HG02884 (cell line): Measurements from ENCODE around the gene CNR1.
"Not testable (repeated sequence)": the region's sequence is repeated elsewhere in the genome, so short reads cannot be mapped to it uniquely, and the experiment has no call there.

Experiments
- ATAC-seq: cut with Tn5 transposase; IDR thresholded peaks from one replicate; pipeline ENCODE4 v1.9.1; 2021; ENCODE audit warnings: mild to moderate bottlenecking, moderate library complexity; ENCODE audit not compliant: unreplicated experiment

The CNR1 gene

DNA sequence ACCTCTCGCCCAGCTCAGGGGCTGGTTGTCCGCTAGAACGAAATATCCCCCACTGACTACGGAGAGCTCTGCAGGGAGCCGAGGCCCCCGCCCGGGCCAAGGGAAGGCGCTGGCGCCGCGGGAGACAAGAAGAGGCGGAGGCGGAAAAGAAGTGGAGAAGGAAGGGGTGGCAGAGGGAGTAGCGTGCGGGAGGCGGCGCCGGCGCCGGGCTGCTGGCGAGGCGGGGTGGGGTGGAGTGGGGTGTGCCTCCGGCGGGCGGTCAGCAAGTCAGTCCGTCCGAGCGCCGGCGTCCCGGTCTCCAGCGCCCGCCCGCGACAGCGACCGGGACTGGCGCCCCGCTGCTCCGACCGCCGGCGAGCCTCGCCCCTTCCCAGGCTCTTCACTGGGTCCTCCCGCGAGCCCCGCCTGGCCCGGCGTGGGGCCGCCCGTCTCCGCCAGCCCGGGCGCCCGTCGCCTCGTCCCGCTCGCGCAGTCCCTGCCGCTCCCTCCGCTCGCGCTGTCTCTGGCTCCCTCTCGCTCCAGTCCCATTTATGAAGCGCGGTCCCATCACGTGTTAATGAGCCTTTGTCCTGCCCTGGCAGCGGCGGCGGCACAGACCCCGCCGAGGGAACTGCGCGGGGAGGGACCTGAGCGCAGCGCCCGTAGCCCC, at the start of gene CNR1:
TSS of gene CNR1 (minus strand) at position 504 of the 649 bp plus-strand sequence. CDS start 21,073 bp downstream, outside the sequence.
- peak; percentile 39 for ATAC-seq

DNA sequence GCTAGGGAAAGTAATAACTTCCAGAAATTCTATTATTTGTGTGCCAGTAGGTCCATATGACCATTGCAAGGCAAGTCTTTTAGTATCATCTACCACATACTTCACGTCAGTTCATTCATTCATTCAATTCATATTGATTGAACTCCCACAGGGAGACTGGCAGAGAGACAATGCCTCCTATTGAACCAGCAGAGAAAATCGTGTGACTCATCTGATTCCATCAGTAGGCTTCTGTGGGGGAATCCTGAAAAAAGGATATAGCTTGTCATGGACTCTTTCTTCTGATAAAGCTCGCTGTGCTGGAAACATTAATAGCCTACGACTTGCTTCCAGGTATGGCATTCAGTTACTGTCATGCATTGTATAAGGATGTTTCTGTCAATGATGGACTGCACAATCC, 45.3 kb upstream of the CNR1 start:
- no peak for ATAC-seq

- ATAC-seq: no peak
Observed at GRCh38 chr6:88209301-88209700, 43.2 kb upstream of the CNR1 start.

DNA sequence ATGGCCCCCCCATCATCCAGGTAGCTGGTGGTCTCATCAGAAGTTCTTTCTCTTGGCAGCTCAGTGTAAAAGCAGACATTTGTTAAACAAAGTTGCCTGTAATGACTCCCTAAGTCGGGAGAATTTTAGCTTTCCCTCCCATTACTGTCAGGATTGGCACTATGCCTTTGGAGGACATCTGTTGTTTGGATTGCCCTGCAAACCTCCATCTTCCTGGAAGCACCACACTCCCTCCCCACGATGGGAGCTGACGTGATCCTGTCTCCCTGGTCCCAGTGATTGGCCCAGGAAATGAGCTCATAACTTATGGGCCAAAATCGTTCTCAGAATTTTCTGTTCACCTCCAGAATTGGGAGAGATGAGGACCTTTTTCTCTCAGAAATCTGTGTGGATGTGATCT, 42.6 kb upstream of the CNR1 start:
- no peak for ATAC-seq

- ATAC-seq: not testable (repeated sequence)
Observed at GRCh38 chr6:88201734-88202133, 35.6 kb upstream of the CNR1 start.

GRCh38 chr6:88184921-88185320, 18.8 kb upstream of the CNR1 start:
- no peak for ATAC-seq

DNA sequence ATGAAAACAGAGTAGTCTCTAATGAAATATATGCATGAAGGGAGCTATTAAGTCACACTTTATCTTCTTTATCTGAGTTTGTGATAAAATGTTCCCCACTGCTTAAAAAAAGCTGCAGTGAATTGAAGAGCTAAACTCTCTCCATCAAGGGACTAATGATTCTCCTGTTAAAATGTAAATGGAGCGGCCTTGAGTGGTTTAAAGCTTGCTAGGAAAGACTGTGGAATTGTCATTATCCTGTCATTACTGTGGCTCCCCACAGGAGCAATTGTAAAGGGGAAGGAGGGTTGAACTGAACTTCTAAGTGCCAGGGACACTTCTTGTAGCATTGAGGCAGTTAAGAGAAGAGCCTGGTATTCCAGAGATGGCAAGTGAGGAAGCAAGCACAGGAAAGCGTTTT, 17.3 kb upstream of the CNR1 start:
- no peak for ATAC-seq

GRCh38 chr6:88179692-88180091, 13.5 kb upstream of the CNR1 start:
- peak; percentile 66 for ATAC-seq

GRCh38 chr6:88177961-88178464, 11.9 kb upstream of the CNR1 start:
- peak; percentile 50 for ATAC-seq

DNA sequence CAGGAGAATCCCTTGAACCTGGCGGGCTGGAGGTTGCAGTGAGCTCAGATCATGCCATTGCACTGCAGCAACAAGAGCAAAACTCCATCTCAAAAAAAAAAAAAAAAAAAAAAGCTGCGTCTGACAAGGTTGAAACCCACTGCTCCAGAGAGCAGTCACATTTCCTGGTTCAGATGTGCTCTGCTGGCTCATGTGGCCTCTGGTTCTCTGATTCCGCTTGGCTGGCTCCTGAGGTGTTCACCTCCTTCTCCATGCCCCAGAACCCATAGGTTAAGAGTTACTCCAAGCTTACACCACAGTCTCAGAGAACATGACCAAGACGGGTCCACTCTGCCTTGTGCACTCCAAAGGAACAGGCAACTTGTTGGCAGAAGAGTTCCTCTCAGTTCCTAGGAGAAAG, 8.8 kb upstream of the CNR1 start:
- no peak for ATAC-seq

- ATAC-seq: no peak
Observed at GRCh38 chr6:88171312-88171711, 5.2 kb upstream of the CNR1 start.

- no peak for ATAC-seq
Observed at GRCh38 chr6:88168362-88168761, 2.2 kb upstream of the CNR1 start.

- ATAC-seq: peak; percentile 11
Observed at GRCh38 chr6:88167352-88167937, 1.3 kb upstream of the CNR1 start.

DNA sequence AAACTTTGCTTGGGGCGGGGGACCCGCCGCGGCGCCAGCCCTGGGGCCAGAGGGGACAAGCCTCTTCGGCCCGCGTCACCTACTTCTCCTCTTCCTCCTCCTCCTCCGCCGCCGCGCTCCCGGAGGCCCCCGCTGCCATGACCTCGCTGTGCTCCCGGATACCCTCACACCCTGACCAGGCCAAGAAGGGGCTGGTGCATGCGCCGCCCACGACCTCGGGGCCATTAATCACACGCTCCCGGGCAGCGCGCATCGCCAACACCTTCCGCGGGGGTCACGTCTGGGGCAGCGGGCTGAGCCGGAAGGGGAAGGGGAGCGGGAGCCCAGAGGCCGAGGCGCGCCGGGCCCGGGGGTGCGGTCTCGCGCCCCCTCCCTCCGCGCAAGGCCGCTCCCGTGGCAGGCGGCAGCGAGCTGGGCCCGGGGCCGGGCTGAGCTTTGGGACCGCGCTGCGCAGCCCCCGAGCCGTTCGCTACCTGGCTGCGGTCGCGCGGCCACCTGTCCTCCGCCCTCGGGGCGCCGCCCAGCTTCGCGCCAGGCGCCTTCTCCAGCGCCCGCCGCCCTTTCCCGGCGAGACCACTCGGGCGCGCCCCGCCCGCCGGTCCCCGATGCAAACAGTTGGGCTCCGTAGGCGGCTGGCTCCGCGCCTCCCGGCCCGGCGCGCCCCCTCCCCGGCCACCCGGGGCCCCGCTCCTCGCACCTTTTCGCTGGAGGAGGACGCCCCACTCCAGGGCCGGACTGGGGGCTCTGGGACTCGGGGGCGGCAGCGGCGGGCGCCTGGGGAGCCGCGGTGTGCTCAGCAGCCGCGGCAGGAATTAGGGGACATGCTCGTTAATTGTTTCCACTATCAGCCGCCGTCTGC, 575 bp upstream of the CNR1 start:
- peak; percentile 37 for ATAC-seq

DNA sequence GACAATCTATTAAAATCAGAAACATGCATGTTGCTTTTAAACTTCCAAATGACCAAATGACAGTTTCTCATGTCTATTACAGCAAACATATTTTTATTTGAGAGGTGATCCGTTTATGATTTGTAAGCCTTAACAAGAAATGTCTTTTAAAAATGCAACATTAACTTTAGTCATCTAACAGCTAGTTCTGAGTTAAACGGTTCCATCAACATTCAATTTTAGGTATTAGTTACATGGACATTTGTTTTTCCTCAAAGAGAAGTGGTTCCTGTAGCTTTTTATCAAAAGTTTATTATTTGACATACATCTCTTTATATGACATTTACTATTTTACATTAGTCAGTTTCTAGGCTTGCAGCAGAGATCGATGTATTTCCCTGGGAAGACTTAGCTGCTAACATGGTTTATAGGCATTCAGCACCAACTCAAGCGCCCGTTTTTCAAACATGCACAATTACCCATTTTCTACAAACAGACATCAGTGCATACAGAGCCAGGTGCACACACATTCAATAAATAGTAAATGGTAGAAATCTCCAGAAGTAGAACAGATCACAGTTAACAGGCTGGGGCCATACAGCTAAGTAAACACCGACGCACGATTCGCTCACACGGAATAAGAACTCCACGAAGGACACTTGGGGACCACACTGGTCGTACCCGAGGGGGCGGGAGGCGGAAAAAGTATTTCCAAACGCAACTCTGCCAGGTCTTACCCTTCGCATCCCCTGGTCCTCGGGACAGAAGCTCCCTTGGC, 882 bp downstream of the CNR1 start:
- ATAC-seq: no peak

DNA sequence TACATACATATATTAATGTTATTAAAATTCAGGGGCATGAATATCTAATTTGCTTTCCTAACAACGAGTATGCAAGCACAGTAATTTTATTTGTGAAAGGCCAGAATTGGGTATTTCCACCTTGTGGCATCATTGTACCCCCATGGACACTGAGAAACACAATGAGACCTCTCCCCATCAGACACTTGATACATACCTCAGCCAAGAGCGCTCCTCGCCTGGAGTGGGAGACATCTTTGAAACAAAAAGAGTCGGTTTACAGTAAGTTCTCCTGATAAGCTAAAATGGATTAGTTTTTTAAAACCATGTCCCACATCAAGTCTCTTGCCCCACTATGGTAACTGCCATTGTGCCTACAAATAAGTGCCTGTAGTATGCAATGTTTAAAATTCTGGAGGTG, 2.1 kb downstream of the CNR1 start:
- ATAC-seq: no peak

DNA sequence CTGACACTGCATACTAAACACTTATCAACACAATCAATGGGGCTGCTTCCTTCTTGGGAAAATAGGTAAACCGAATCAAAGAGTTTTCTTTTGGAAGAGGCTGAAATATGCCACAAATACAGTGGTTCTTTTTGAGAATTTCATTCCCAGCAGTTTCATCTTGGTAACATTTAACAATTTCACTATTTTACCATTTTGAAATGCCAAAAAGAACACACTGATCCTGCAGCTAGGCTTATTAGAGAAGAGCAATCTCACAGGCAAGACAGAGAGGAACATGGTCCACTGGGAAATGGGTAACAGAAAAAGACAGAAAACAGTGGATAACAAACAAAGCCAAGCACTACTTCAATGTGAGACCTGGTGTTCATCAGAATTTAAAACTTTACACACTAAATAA, 2.5 kb downstream of the CNR1 start:
- no peak for ATAC-seq

DNA sequence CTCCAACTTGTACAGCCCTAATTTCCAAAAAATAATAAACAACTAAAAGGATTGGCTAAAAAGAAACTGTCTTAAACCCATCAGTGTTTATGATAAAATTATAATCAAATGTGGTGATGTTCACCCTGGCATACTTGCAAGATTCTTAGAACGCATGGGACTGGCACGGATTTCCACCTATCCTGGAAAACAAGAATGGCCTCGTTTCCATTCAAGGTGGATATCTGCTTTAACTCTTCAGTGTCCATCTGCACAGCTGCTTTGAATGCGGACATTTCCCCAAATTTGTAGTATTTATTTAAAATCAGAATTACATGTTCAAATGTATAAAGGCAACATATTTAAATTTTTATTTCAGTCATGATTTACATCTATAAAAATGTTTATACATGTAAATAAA, 4.2 kb downstream of the CNR1 start:
- no peak for ATAC-seq

GRCh38 chr6:88157106-88157505, 9.0 kb downstream of the CNR1 start:
- no peak for ATAC-seq

- no peak for ATAC-seq
Observed at GRCh38 chr6:88145298-88145963, 20.7 kb downstream of the CNR1 start.
